Lower leg skin (tissue), 3 donors: Measurements from ENCODE around the gene C5orf46.

Source experiments
- CTCF ChIP-seq, 3 donors: fragments of 450-650 bp; IDR thresholded peaks; one replicate each; pipeline ENCODE4 v1.5.1; 2016; ENCODE audit warnings: antibody characterized with exemption in 3 of 3, mild to moderate bottlenecking in 3 of 3, moderate library complexity in 2 of 3
- POLR2A ChIP-seq, 2 donors: fragments of 450-650 bp; IDR thresholded peaks; one replicate each; pipeline ENCODE4 v1.6.1; 2016 to 2017; ENCODE audit warnings: antibody characterized with exemption in 2 of 2, mild to moderate bottlenecking in 1 of 2, moderate library complexity in 1 of 2

GRCh38 chr5:147858565-147858964, 47.8 kb downstream of the C5orf46 start:
- TF ChIP-seq CTCF (IDR thresholded peaks at IDR 0.05) (no peak), POLR2A (IDR thresholded peaks at IDR 0.05) (no peak)
